Gastrocnemius medialis (tissue), 4 donors: ENCODE results near the gene SLC52A3. TPM values are rescaled to one million over a fixed set of nuclear protein-coding genes. Genes with fewer than 3 reads are reported as not detected.

Source experiments
- ATAC-seq, 2 donors: fragments of 150-250 bp; one replicate each; pipeline ENCODE4 v1.9.1; 2016
- DNase-seq, 2 donors: peaks; one replicate each; pipeline ENCODE4 v3.0.0-alpha.2; 2019
- H3K27ac ChIP-seq, 4 donors: fragments of 200-600 bp; sonication (generic); 1 replicate in 1 of 4; 2 replicates in 3 of 4; pipeline ENCODE4 v1.5.1; 2016 to 2018; ENCODE audit warnings: mild to moderate bottlenecking in 2 of 4, moderate library complexity in 1 of 4
- H3K27me3 ChIP-seq, 3 donors: fragments of 200-600 bp; sonication (generic) in 2 of 3; 1 replicate in 1 of 3; 2 replicates in 2 of 3; pipeline versions ENCODE4 v1.5.1 to v1.6.0; 2016 to 2019; ENCODE audit warnings: mild to moderate bottlenecking in 1 of 3, moderate library complexity in 1 of 3
- H3K36me3 ChIP-seq, 2 donors: fragments of 200-600 bp; sonication (generic) in 1 of 2; one replicate each; pipeline ENCODE4 v1.5.1; 2017 to 2018
- H3K4me1 ChIP-seq, 2 donors: fragments of 200-600 bp; sonication (generic) in 1 of 2; one replicate each; pipeline ENCODE4 v1.5.1; 2016 to 2017; ENCODE audit warnings: mild to moderate bottlenecking in 2 of 2
- H3K4me3 ChIP-seq, 4 donors: fragments of 200-600 bp; sonication (generic) in 3 of 4; 1 replicate in 1 of 4; 2 replicates in 3 of 4; pipeline ENCODE4 v1.5.1; 2016 to 2019; ENCODE audit warnings: mild to moderate bottlenecking in 2 of 4
- H3K9me3 ChIP-seq, 3 donors: fragments of 200-600 bp; sonication (generic) in 2 of 3; 1 replicate in 1 of 3; 2 replicates in 2 of 3; pipeline ENCODE4 v1.5.1; 2016 to 2019
- POLR2A ChIP-seq, 2 donors: fragments of 450-650 bp; IDR thresholded peaks; one replicate each; pipeline ENCODE4 v1.6.1; 2017; ENCODE audit warnings: antibody characterized with exemption in 2 of 2, mild to moderate bottlenecking in 2 of 2, moderate library complexity in 2 of 2
- in situ Hi-C, 4 donors: fragments of 200-750 bp; cut with MboI; loops; one replicate each; pipeline versions ENCODE4 v1.15.0 to v1.8.0; 2017; ENCODE audit warnings: low sequenced_read_pairs in 4 of 4
- intact Hi-C: fragments of 100-400 bp; cut with DNase I; formaldehyde crosslinking; loops from one replicate; pipeline ENCODE4 v1.15.1; 2023; ENCODE audit warnings: low total_unique reads
- total RNA-seq, 4 donors: library from RNA; depleted of rRNA; stranded (reverse); fragments of >200 nt; gene quantifications; one replicate each; pipeline versions ENCODE4 v1.1.0 to v1.2.3, GENCODE V29; 2016
- TF ChIP-seq, protein P1 (sequence below), 5 experiments: fragments of 450-650 bp in 3 of 5; fragments of 200-600 bp in 2 of 5; sonication (generic) in 2 of 5; IDR thresholded peaks in 4 of 5; conservative IDR thresholded peaks in 1 of 5; 1 replicate in 4 of 5; 2 replicates in 1 of 5; pipeline ENCODE4 v1.5.1; 2016 to 2019; ENCODE audit warnings: antibody characterized with exemption in 5 of 5, mild to moderate bottlenecking in 3 of 5, moderate library complexity in 3 of 5

The SLC52A3 gene
- total RNA-seq, 4 donors from 2014 or later: 0.15 to 1.4 (median 0.79) TPM

DNA sequence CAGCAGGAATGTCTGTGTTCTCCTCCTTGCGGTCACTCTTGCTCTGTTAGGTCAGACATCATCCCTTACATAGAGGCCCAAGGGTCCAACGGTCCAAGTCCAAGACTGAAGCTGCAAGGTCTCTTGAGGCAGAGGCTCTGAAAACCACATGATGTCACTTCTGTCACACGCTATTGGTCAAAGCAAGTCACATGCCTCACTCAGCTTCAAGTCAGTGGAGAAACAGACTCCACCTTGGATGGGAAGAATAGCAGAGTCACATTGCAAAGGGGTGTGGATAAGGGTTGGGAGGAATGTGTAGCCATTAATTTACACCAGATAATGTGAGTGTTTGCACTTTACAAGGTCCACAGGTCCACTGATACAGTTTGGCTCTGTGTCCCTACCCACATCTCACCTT, 17.5 kb downstream of the SLC52A3 start:
- intact Hi-C loops: no loop called here
- Histone ChIP-seq H3K27me3 (peaks cover 0 to 10% (median 0%) of the 10 kb centered on the region in 3 donors), H3K27ac (no peak overlapping the region), H3K4me1 (no peaks in the 10 kb centered on the region), H3K9me3 (peaks cover 0 to 6% (median 0%) of the 10 kb centered on the region in 3 donors), H3K4me3 (no peak overlapping the region), H3K36me3 (no peaks in the 10 kb centered on the region)
- in situ Hi-C loops: no loop called here
- ATAC-seq: no peak
- no peak for TF ChIP-seq POLR2A (IDR thresholded peaks at IDR 0.05)
- TF ChIP-seq, protein P1, sequence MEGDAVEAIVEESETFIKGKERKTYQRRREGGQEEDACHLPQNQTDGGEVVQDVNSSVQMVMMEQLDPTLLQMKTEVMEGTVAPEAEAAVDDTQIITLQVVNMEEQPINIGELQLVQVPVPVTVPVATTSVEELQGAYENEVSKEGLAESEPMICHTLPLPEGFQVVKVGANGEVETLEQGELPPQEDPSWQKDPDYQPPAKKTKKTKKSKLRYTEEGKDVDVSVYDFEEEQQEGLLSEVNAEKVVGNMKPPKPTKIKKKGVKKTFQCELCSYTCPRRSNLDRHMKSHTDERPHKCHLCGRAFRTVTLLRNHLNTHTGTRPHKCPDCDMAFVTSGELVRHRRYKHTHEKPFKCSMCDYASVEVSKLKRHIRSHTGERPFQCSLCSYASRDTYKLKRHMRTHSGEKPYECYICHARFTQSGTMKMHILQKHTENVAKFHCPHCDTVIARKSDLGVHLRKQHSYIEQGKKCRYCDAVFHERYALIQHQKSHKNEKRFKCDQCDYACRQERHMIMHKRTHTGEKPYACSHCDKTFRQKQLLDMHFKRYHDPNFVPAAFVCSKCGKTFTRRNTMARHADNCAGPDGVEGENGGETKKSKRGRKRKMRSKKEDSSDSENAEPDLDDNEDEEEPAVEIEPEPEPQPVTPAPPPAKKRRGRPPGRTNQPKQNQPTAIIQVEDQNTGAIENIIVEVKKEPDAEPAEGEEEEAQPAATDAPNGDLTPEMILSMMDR (IDR thresholded peaks at IDR 0.05 in 4 of 5, conservative IDR thresholded peaks at IDR 0.05 in 1 of 5): no peak
- no peak for DNase-seq

DNA sequence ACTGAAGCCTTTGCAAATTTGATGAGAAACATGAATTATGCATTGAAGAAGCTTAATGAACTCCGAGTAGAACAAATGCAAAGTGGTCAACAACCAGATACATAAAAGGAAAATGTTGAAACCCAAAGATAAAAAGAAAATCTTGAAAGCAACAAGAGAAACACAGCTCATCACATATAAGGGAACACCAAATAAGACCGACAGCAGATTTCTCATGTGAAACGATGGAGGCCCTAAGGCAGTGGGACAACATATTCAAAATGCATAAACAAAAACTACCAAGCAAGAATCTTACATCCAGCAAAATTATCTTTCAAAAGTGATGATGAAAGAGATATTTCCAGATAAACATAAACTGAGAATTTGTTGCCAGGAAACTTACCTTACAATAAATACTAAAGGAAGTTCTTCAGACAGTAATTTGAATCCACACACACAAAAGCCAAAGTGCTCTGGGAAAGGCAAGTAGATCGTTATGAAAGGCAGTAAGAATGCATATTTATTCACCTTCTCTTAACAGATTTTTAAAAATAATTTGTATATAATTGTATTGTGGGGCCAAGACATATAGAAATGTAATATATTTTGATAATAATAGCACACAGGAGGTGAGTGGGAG, 22.5 kb downstream of the SLC52A3 start:
- in situ Hi-C loops: no loop called here

DNA sequence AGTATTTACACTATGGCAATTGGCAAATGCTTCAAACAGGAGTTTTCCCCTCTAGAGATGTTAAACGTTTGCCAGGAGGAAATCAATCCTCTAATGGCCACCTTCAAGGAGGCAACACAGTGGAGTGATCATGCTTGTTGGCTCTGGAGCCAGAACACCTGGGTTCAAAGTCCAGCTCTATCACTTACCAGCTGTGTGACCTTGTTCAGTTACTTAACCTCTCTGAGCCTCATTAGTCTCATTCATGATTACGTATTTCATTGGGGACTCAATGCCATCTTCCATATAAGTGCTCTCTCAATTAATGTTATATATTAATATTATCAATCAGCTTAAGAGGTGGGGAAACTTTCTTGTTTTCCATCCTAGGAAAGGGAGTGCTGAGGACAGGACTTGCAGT, 26.1 kb downstream of the SLC52A3 start:
- Histone ChIP-seq H3K27me3 (peaks cover 0 to 5% (median 0%) of the 10 kb centered on the region in 3 donors), H3K4me3 (no peak overlapping the region), H3K4me1 (no peaks in the 10 kb centered on the region), H3K27ac (no peak overlapping the region), H3K9me3 (peaks cover 0 to 8% (median 0%) of the 10 kb centered on the region in 3 donors), H3K36me3 (no peaks in the 10 kb centered on the region)
- intact Hi-C loops: no loop called here
- no peak for ATAC-seq
- DNase-seq: no peak
- no peak for TF ChIP-seq POLR2A (IDR thresholded peaks at IDR 0.05)
- TF ChIP-seq, protein P1 (IDR thresholded peaks at IDR 0.05 in 4 of 5, conservative IDR thresholded peaks at IDR 0.05 in 1 of 5): no peak
- in situ Hi-C loops: no loop called here

More for the DNA sequence above, 22.5 kb downstream of the SLC52A3 start:
- ATAC-seq (no peak), DNase-seq (no peak)
- TF ChIP-seq, protein P1 (IDR thresholded peaks at IDR 0.05 in 4 of 5, conservative IDR thresholded peaks at IDR 0.05 in 1 of 5): no peak
- no peak for TF ChIP-seq POLR2A (IDR thresholded peaks at IDR 0.05)
- no peak overlapping the region for H3K27ac ChIP-seq
- H3K9me3 ChIP-seq: peaks cover 0 to 8% (median 0%) of the 10 kb centered on the region in 3 donors
- no peaks in the 10 kb centered on the region for H3K36me3 ChIP-seq
- H3K4me3 ChIP-seq: no peak overlapping the region
- peaks cover 0 to 10% (median 0%) of the 10 kb centered on the region in 3 donors for H3K27me3 ChIP-seq
- H3K4me1 ChIP-seq: no peaks in the 10 kb centered on the region
- intact Hi-C loops: no loop called here

DNA sequence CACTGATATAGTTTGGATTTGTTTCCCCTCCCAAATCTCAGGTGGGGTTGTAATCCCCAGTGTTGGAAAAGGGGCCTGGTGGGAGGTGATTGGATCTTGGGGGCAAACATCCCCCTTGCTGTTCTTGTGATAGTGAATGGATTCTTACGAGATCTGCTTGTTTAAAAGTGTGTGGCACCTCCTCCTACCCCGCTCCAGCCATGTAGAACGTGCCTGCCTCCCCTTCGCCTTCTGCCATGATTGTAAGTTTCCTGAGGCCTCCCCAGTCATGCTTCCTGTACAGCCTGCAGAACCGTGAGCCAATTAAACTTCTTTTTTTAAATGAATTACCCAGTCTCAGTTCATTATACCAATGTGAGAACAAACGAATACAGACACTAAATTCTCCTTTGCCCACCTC, 26.7 kb downstream of the SLC52A3 start:
- DNase-seq (no peak), ATAC-seq (no peak)
- in situ Hi-C loops: no loop called here
- Histone ChIP-seq H3K4me3 (no peak overlapping the region), H3K36me3 (no peaks in the 10 kb centered on the region), H3K4me1 (no peaks in the 10 kb centered on the region), H3K27ac (no peak overlapping the region), H3K9me3 (peaks cover 0 to 8% (median 0%) of the 10 kb centered on the region in 3 donors), H3K27me3 (peaks cover 0 to 3% (median 0%) of the 10 kb centered on the region in 3 donors)
- TF ChIP-seq POLR2A (IDR thresholded peaks at IDR 0.05): no peak
- TF ChIP-seq, protein P1 (IDR thresholded peaks at IDR 0.05 in 4 of 5, conservative IDR thresholded peaks at IDR 0.05 in 1 of 5): no peak
- intact Hi-C loops: no loop called here
